DND-41 (cell line): ENCODE measurements around the gene HTRA1.

Experiments used
- ATAC-seq: fragments of 200-7000 bp; cut with Tn5 transposase; 3 replicates; pipeline ENCODE4 v1.9.1; 2021; ENCODE audit warnings: low read depth; ENCODE audit not compliant: insufficient read depth
- DNase-seq: peaks from one replicate; pipeline ENCODE4 v3.0.0-alpha.2; 2020
- H2AFZ ChIP-seq: 2 replicates; pipeline ENCODE4 v1.6.0; 2012; ENCODE audit warnings: low read depth, low read length
- H3K27ac ChIP-seq: 2 replicates; pipeline ENCODE4 v1.5.1; 2012; ENCODE audit warnings: low read length, inconsistent platforms
- H3K27me3 ChIP-seq: fragments of 200-600 bp; sonication (generic); 2 replicates; pipeline ENCODE4 v1.6.0; 2012; ENCODE audit warnings: low read length, mild to moderate bottlenecking, inconsistent platforms; ENCODE audit not compliant: insufficient read depth, poor library complexity
- H3K36me3 ChIP-seq: 2 replicates; pipeline ENCODE4 v1.5.1; 2012; ENCODE audit warnings: low read length, inconsistent platforms; ENCODE audit not compliant: insufficient read depth
- H3K4me1 ChIP-seq: 2 replicates; pipeline ENCODE4 v1.5.1; 2012; ENCODE audit warnings: mild to moderate bottlenecking, low read length; ENCODE audit not compliant: insufficient read depth
- H3K4me2 ChIP-seq: 2 replicates; pipeline ENCODE4 v1.6.0; 2012; ENCODE audit warnings: mild to moderate bottlenecking, moderate library complexity, low read length, inconsistent platforms; ENCODE audit not compliant: insufficient read depth
- H3K4me3 ChIP-seq, 2 experiments: fragments of 200-600 bp in 1 of 2; shearing (Covaris generic) in 1 of 2; 2 replicates each; pipeline ENCODE4 v1.5.1; 2012 to 2016; ENCODE audit warnings: inconsistent platforms in 2 of 2, low read length in 2 of 2, mild to moderate bottlenecking in 2 of 2, low read depth in 1 of 2, moderate library complexity in 1 of 2
- H3K79me2 ChIP-seq: 2 replicates; pipeline ENCODE4 v1.6.0; 2012; ENCODE audit warnings: low read length, inconsistent platforms; ENCODE audit not compliant: insufficient read depth
- H3K9ac ChIP-seq: 2 replicates; pipeline ENCODE4 v1.6.0; 2012; ENCODE audit warnings: low read depth, mild to moderate bottlenecking, inconsistent platforms, low read length, moderate library complexity
- H3K9me3 ChIP-seq: 2 replicates; pipeline ENCODE4 v1.5.1; 2012; ENCODE audit warnings: low read length, moderate library complexity, mild to moderate bottlenecking, inconsistent platforms; ENCODE audit not compliant: insufficient read depth, severe bottlenecking
- H4K20me1 ChIP-seq: 2 replicates; pipeline ENCODE4 v1.6.0; 2012; ENCODE audit warnings: low read length; ENCODE audit not compliant: insufficient read depth
- CTCF ChIP-seq: IDR thresholded peaks from 2 replicates; pipeline ENCODE4 v1.5.1; 2012; ENCODE audit warnings: borderline replicate concordance, low read length, moderate library complexity, mild to moderate bottlenecking; ENCODE audit not compliant: poor library complexity, severe bottlenecking; ENCODE audit errors: extremely low read depth
- EZH2 ChIP-seq: IDR thresholded peaks from 3 replicates; pipeline ENCODE4 v1.6.1; 2012; ENCODE audit warnings: borderline replicate concordance, low read depth, mild to moderate bottlenecking, moderate library complexity, low read length, inconsistent platforms; ENCODE audit not compliant: severe bottlenecking

Gene HTRA1

GRCh38 chr10:122543676-122544445 is 82.5 kb downstream of the HTRA1 start:
- Histone ChIP-seq H3K9ac (no peak overlapping the region), H2AFZ (no peak overlapping the region), H3K79me2 (no peaks in the 10 kb centered on the region), H3K4me3 (no peak overlapping the region), H3K4me2 (no peak overlapping the region), H4K20me1 (no peaks in the 10 kb centered on the region), H3K27ac (no peak overlapping the region), H3K9me3 (no peaks in the 10 kb centered on the region), H3K4me1 (peaks cover 29% of the 10 kb centered on the region), H3K27me3 (no peaks in the 10 kb centered on the region), H3K36me3 (no peaks in the 10 kb centered on the region)
- ATAC-seq, result no peak
- TF ChIP-seq CTCF (no peak), EZH2 (no peak)
- DNase-seq, result no peak

- Histone ChIP-seq H3K4me2 (no peak overlapping the region), H3K4me1 (peaks cover 29% of the 10 kb centered on the region), H3K36me3 (no peaks in the 10 kb centered on the region), H3K9ac (no peak overlapping the region), H3K27me3 (no peaks in the 10 kb centered on the region), H4K20me1 (no peaks in the 10 kb centered on the region), H2AFZ (no peak overlapping the region), H3K4me3 (no peak overlapping the region), H3K79me2 (no peaks in the 10 kb centered on the region), H3K27ac (no peak overlapping the region), H3K9me3 (no peaks in the 10 kb centered on the region)
- 0 out of 3 replicates have a peak, but pooled peaks have one; percentile 39 for ATAC-seq
- peak; percentile 9 for DNase-seq
- no peak for TF ChIP-seq CTCF
- no peak for TF ChIP-seq EZH2
Observed at GRCh38 chr10:122544493-122544892, 83.1 kb downstream of the HTRA1 start.

GRCh38 chr10:122546242-122546641 is 84.9 kb downstream of the HTRA1 start:
- no peaks in the 10 kb centered on the region for H3K27me3 ChIP-seq
- H3K4me2 ChIP-seq, result no peak overlapping the region
- peaks cover 17% of the 10 kb centered on the region for H3K4me1 ChIP-seq
- no peaks in the 10 kb centered on the region for H3K9me3 ChIP-seq
- H3K79me2 ChIP-seq, result no peaks in the 10 kb centered on the region
- DNase-seq, result no peak
- TF ChIP-seq EZH2, result no peak
- TF ChIP-seq CTCF, result no peak
- H4K20me1 ChIP-seq, result no peaks in the 10 kb centered on the region
- no peak for ATAC-seq
- no peak overlapping the region for H3K9ac ChIP-seq
- H3K4me3 ChIP-seq, result no peak overlapping the region
- no peaks in the 10 kb centered on the region for H3K36me3 ChIP-seq
- H3K27ac ChIP-seq, result no peak overlapping the region
- H2AFZ ChIP-seq, result no peak overlapping the region
